Inflammatory macrophage treated with lipopolysaccharide for 4 hours (primary cell): ENCODE results near the gene SMOC2.

Source experiments
- DNase-seq: peaks from one replicate; pipeline ENCODE4 v3.0.0-alpha.2; 2020

The SMOC2 gene

GRCh38 chr6:168440520-168441433 lies at the start of gene SMOC2:
TSS of gene SMOC2 (plus strand) at chr6:168441184. CDS start at chr6:168441371, 187 bp downstream.
- DNase-seq, result no peak

- no peak for DNase-seq
These were observed 47.7 kb upstream of the SMOC2 start for GRCh38 chr6:168393126-168393870.

- no peak for DNase-seq
These were observed 46.4 kb upstream of the SMOC2 start for GRCh38 chr6:168394606-168395005.

- no peak for DNase-seq
These were observed 45.0 kb upstream of the SMOC2 start for GRCh38 chr6:168395983-168396382.

GRCh38 chr6:168396561-168396960 lies 44.4 kb upstream of the SMOC2 start:
- no peak for DNase-seq

GRCh38 chr6:168397012-168397411 lies 44.0 kb upstream of the SMOC2 start:
- no peak for DNase-seq

- no peak for DNase-seq
These were observed 40.9 kb upstream of the SMOC2 start for GRCh38 chr6:168400037-168400436.

- no peak for DNase-seq
These were observed 37.5 kb upstream of the SMOC2 start for GRCh38 chr6:168403370-168404005.

GRCh38 chr6:168404560-168404959 lies 36.4 kb upstream of the SMOC2 start:
- DNase-seq, result no peak

- DNase-seq, result no peak
These were observed 33.1 kb upstream of the SMOC2 start for GRCh38 chr6:168407842-168408241.

- no peak for DNase-seq
These were observed 32.4 kb upstream of the SMOC2 start for GRCh38 chr6:168408504-168409136.

GRCh38 chr6:168410035-168410434 lies 30.9 kb upstream of the SMOC2 start:
- no peak for DNase-seq

- DNase-seq, result no peak
These were observed 30.4 kb upstream of the SMOC2 start for GRCh38 chr6:168410554-168411011.

GRCh38 chr6:168411130-168411529 lies 29.9 kb upstream of the SMOC2 start:
- DNase-seq, result no peak

GRCh38 chr6:168411793-168412192 lies 29.2 kb upstream of the SMOC2 start:
- DNase-seq, result no peak

GRCh38 chr6:168412456-168412855 lies 28.5 kb upstream of the SMOC2 start:
- no peak for DNase-seq

GRCh38 chr6:168413018-168413720 lies 27.8 kb upstream of the SMOC2 start:
- no peak for DNase-seq

- DNase-seq, result no peak
These were observed 27.1 kb upstream of the SMOC2 start for GRCh38 chr6:168413856-168414255.

GRCh38 chr6:168414336-168415097 lies 26.5 kb upstream of the SMOC2 start:
- DNase-seq, result no peak

- no peak for DNase-seq
These were observed 25.6 kb upstream of the SMOC2 start for GRCh38 chr6:168415098-168415992.
